Activated naive CD4-positive, alpha-beta T cell treated with anti-CD3 and anti-CD28 coated beads, Interleukin-2, amount 10 ng/mL, durations not matched to agents 7 days and 5 days (primary cell): ENCODE measurements around the gene OMD.

Source experiments
- CTCF ChIA-PET: fragments of 350-600 bp; sonication (Branson Sonifier 250); formaldehyde crosslinking; loops from one replicate; lab custom pipeline; 2021; ENCODE audit warnings: antibody characterized with exemption; lab: Charles Lee
- DNase-seq: peaks from one replicate; pipeline ENCODE4 v3.0.0-alpha.2; 2020
- H3K27ac Mint-ChIP-seq: one replicate; pipeline ENCODE4 v1.8.0; 2021; ENCODE audit warnings: mild to moderate bottlenecking, moderate library complexity, mixed read lengths
- H3K27me3 Mint-ChIP-seq: one replicate; pipeline ENCODE4 v1.8.0; 2021; ENCODE audit warnings: mild to moderate bottlenecking, mixed read lengths
- H3K36me3 Mint-ChIP-seq: one replicate; pipeline ENCODE4 v1.8.0; 2021; ENCODE audit warnings: mixed read lengths
- H3K4me1 Mint-ChIP-seq: one replicate; pipeline ENCODE4 v1.8.0; 2021; ENCODE audit warnings: mixed read lengths
- H3K4me3 Mint-ChIP-seq: one replicate; pipeline ENCODE4 v1.8.0; 2021; ENCODE audit warnings: mild to moderate bottlenecking, moderate library complexity, mixed read lengths
- H3K9me3 Mint-ChIP-seq: one replicate; pipeline ENCODE4 v1.8.0; 2021; ENCODE audit warnings: mixed read lengths

Gene OMD

GRCh38 chr9:92369075-92369474 is 55.2 kb downstream of the OMD start:
- no peak for DNase-seq
- no peaks in the 10 kb centered on the region for H3K27me3 Mint-ChIP-seq
- no peak overlapping the region for H3K27ac Mint-ChIP-seq
- H3K36me3 Mint-ChIP-seq, result peaks cover 22% of the 10 kb centered on the region
- peaks cover 11% of the 10 kb centered on the region for H3K9me3 Mint-ChIP-seq
- CTCF ChIA-PET, result interaction anchor here (1.0 kb wide), 1 partner anchor 40 kb away, joined by 3 read pairs; no protein-coding TSS in a partner anchor
- no peaks in the 10 kb centered on the region for H3K4me1 Mint-ChIP-seq
- H3K4me3 Mint-ChIP-seq, result no peak overlapping the region
